ENCODE results near the gene EIF3K.
A peak's percentile ranks its signal among the peaks of the same experiment; 100 is the strongest.

Gene EIF3K

DNA sequence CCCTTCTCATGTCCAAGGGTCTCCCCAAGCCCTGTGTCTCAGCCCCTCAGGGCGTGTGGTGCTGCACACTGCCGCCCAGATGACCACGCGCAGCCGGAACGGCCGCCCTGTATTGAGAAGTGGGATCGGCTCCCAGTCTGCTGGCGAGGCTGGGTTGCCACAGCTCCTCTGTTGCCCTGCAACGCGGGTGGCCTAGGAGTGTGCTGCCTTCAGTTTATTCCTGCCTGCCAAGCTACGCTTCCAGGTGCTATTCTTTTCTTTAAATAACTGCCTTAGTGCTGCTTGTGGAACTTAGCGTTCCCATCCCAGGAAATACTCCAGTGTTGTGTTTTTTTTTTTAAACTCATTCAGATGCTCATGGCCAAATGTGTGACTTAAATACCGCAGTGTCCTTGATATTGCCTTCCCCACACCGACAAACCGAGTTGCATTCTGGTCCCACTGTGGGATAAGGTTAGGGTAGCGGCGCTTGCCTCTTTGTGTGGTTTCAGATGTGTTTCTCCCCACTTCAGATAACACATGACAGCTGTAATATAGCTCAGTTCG, 45.0 kb downstream of the EIF3K start:
- H3K4me3 ChIP-seq (ENCODE audit: low read depth, low read length), result no peak overlapping the region
- no peak for DNase-seq (ENCODE audit: low read depth)
- TF ChIP-seq, protein P1, sequence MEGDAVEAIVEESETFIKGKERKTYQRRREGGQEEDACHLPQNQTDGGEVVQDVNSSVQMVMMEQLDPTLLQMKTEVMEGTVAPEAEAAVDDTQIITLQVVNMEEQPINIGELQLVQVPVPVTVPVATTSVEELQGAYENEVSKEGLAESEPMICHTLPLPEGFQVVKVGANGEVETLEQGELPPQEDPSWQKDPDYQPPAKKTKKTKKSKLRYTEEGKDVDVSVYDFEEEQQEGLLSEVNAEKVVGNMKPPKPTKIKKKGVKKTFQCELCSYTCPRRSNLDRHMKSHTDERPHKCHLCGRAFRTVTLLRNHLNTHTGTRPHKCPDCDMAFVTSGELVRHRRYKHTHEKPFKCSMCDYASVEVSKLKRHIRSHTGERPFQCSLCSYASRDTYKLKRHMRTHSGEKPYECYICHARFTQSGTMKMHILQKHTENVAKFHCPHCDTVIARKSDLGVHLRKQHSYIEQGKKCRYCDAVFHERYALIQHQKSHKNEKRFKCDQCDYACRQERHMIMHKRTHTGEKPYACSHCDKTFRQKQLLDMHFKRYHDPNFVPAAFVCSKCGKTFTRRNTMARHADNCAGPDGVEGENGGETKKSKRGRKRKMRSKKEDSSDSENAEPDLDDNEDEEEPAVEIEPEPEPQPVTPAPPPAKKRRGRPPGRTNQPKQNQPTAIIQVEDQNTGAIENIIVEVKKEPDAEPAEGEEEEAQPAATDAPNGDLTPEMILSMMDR (IDR thresholded peaks at IDR 0.05; ENCODE audit: control insufficient read depth, extremely low read depth, insufficient read depth), result no peak

DNA sequence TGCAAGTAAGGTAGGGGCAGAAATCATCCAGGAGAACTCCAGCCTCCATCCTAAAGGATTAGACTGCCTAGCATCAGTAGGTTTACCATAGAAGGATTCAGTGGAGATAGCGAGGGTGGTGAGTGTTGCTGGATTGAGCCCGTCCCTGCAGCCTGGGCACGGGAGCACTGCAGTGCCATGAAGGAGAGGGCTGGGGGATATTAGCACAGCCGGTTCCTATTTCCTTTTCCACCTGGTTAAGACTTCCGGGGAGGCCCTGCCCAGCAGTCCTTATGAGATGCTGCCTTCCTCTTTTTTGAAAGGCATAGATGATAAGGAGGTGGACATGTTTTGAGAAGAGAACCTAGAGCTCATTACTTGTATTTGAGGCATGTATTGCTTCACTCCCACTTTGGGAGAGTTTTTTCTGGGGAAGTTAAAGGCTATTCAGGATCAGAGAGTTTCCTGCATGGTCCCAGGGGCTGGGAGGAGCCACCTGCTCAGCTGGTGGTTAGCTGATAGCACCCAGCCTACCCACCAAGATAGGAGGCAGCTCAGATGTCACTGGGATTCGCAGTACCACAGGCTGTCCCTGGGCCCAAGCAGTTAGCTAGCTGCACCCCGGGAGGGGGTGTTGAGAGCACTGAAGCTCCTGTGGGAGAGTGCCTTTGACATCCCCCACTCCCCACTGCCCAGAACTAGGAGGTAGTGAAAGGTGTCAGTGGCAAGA, 45.7 kb downstream of the EIF3K start:
- H3K4me3 ChIP-seq (ENCODE audit: low read depth, low read length), result no peak overlapping the region
- TF ChIP-seq, protein P1 (IDR thresholded peaks at IDR 0.05; ENCODE audit: control insufficient read depth, extremely low read depth, insufficient read depth), result no peak
- DNase-seq (ENCODE audit: low read depth), result no peak

DNA sequence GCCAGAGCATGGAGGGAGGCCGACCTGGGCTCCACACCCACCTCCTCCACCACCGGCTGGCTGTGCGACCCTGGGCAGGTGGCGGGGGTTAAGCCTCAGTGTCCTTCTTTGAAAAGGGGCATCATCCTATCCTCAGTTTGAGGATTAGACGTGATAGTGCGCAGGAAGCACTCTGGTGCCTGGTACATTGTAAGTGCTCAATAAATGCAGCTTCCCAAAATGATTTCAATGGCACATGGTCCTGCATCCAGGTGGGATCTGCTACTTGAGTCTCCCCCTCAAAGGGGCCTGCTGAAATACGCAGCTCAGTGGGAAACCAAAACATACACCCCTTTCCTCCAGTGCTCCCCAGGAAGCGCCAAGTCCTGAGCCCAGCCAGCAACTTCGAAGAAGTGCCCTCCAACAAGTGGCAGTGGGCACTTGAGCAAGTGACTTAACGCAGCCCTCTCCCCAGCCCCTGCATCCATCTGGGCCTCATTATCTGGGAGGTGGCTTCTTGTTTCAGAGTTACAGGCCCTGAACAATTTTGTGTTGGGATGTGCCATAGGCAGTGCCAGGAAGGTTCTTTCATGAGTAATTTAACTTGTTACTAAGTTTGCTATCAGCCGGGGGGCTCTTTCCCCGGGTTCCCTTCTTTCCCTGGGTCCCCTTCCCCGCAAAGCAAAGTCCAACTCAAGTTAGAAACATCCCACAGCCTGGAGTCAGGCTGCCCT, 46.4 kb downstream of the EIF3K start:
- no peak overlapping the region for H3K4me3 ChIP-seq (ENCODE audit: low read depth, low read length)
- TF ChIP-seq, protein P1 (IDR thresholded peaks at IDR 0.05; ENCODE audit: control insufficient read depth, extremely low read depth, insufficient read depth), result no peak
- no peak for DNase-seq (ENCODE audit: low read depth)

DNA sequence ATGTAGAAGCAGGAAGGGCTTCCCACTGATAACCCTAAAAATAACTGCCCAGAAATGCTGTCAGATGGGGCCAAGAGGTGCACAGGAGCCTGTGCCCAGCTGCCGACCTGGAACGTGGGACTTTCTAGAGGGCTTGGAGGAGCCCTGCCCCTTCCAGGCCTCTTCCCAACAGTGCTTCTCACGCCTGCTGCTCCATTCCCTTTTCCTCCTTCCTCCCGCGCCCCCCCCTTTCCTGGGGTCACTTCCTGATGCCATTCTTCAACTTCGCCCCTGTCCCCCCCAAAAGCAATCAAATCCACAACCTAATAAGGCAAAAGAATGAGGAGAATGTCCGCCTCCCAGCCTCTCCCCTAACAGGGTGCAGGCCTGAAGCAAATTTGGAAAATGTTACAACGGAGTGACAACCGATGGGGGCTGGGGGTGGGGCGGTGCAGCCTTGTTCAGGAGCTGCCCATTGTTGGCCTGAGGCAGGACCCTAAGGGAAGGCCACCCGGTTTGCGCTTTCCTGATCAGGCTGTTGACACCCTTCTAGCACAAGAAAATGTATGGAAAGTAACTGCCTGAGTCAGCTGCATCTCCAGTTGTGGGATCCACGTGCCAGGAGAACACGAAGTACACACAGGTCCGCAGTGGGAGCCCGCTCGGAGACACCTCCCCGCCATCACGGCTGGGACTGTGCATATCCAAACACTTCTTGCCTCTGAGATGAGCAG, 47.1 kb downstream of the EIF3K start:
- no peak for DNase-seq (ENCODE audit: low read depth)
- no peak overlapping the region for H3K4me3 ChIP-seq (ENCODE audit: low read depth, low read length)
- TF ChIP-seq, protein P1 (IDR thresholded peaks at IDR 0.05; ENCODE audit: control insufficient read depth, extremely low read depth, insufficient read depth), result no peak

DNA sequence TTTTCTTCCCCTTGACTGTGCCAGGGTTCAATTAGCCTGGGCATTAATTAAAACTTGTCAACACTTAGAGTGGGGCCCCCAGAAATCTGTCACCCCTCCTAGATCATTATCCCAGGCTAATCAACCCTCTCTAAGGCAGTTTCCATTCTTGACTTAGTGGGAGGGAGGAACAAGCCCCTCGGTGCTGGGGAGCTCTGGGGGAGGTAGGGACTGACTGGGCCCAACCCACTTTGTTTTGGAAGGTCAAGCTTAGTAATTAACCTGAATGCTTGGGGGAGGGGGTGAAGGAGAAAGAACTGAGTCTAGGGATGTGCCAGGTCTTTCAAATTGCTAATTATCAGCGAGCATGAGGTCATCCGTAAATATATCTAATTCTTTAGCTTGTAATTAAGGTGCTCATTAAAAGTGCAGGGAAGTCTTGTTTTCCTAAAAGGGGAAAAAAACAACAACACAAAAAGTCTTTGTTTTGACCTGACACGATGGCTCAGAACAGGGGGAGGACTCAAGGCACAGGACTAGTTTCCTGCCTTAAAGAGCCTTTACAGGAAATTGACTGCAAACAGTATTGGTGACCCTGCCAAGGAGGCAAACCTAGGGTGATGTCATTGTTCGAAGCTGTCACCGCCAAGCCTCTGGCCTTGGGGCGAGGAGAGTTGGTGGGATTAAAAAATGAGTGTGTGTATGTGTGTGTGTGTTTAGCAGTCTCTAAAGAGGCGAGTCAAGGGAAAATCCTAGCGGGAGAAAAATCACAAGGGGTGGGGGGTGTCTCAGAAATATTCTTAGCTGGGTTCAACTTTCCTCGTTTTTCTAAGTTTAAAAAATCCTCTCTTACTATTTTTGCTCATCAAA, 47.9 kb downstream of the EIF3K start:
- no peak overlapping the region for H3K4me3 ChIP-seq (ENCODE audit: low read depth, low read length)
- peak; percentile 58 for DNase-seq (ENCODE audit: low read depth)
- TF ChIP-seq, protein P1 (IDR thresholded peaks at IDR 0.05; ENCODE audit: control insufficient read depth, extremely low read depth, insufficient read depth), result no peak

DNA sequence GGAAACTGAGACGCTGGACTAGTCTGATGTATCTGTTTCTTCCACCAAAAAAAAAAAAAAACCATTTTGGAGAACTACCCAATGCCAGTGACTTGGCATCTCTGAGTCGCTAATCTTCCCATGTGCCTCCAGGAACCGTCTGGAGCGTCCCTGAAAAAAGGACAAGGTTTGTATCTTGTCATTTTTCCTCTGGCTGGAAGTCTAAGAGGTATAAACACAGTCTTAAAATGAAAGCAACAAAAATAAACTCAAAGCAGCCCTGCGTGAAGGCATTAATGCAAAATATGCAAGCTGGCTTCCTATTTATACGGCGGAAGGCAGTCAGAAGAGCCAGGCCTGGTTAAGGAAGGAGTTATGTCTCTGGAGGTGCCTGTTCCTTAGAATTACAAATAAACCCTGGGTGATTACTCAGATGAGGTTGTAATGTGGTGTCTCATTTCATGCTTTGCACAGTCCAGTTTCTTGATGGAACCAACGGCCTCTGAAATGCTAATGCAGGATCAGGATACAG, 48.7 kb downstream of the EIF3K start:
- H3K4me3 ChIP-seq (ENCODE audit: low read depth, low read length), result no peak overlapping the region
- no peak for DNase-seq (ENCODE audit: low read depth)
- TF ChIP-seq, protein P1 (IDR thresholded peaks at IDR 0.05; ENCODE audit: control insufficient read depth, extremely low read depth, insufficient read depth), result no peak
